Measurements from ENCODE around the gene COMMD3. TPM values are rescaled to one million over a fixed set of nuclear protein-coding genes. Genes with fewer than 3 reads are reported as not detected.

COMMD3 gene
- polyA plus RNA-seq, 1 donor from 2014 or later = 272 TPM

- H3F3A ChIP-seq (ENCODE audit: insufficient read depth, low read length, poor library complexity, severe bottlenecking) = peaks cover 4% of the 10 kb centered on the region
- H3K4me2 ChIP-seq (ENCODE audit: low read length) = no peak overlapping the region
- H3K9me2 ChIP-seq (ENCODE audit: insufficient read depth, low read length) = no peaks in the 10 kb centered on the region
- TF ChIP-seq, protein P1, sequence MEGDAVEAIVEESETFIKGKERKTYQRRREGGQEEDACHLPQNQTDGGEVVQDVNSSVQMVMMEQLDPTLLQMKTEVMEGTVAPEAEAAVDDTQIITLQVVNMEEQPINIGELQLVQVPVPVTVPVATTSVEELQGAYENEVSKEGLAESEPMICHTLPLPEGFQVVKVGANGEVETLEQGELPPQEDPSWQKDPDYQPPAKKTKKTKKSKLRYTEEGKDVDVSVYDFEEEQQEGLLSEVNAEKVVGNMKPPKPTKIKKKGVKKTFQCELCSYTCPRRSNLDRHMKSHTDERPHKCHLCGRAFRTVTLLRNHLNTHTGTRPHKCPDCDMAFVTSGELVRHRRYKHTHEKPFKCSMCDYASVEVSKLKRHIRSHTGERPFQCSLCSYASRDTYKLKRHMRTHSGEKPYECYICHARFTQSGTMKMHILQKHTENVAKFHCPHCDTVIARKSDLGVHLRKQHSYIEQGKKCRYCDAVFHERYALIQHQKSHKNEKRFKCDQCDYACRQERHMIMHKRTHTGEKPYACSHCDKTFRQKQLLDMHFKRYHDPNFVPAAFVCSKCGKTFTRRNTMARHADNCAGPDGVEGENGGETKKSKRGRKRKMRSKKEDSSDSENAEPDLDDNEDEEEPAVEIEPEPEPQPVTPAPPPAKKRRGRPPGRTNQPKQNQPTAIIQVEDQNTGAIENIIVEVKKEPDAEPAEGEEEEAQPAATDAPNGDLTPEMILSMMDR (IDR thresholded peaks at IDR 0.05; ENCODE audit: poor library complexity, severe bottlenecking) = no peak
- TF ChIP-seq, protein P2, sequence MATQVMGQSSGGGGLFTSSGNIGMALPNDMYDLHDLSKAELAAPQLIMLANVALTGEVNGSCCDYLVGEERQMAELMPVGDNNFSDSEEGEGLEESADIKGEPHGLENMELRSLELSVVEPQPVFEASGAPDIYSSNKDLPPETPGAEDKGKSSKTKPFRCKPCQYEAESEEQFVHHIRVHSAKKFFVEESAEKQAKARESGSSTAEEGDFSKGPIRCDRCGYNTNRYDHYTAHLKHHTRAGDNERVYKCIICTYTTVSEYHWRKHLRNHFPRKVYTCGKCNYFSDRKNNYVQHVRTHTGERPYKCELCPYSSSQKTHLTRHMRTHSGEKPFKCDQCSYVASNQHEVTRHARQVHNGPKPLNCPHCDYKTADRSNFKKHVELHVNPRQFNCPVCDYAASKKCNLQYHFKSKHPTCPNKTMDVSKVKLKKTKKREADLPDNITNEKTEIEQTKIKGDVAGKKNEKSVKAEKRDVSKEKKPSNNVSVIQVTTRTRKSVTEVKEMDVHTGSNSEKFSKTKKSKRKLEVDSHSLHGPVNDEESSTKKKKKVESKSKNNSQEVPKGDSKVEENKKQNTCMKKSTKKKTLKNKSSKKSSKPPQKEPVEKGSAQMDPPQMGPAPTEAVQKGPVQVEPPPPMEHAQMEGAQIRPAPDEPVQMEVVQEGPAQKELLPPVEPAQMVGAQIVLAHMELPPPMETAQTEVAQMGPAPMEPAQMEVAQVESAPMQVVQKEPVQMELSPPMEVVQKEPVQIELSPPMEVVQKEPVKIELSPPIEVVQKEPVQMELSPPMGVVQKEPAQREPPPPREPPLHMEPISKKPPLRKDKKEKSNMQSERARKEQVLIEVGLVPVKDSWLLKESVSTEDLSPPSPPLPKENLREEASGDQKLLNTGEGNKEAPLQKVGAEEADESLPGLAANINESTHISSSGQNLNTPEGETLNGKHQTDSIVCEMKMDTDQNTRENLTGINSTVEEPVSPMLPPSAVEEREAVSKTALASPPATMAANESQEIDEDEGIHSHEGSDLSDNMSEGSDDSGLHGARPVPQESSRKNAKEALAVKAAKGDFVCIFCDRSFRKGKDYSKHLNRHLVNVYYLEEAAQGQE (IDR thresholded peaks at IDR 0.05; ENCODE audit: borderline replicate concordance) = no peak
- no peak for TF ChIP-seq RAD21 (conservative IDR thresholded peaks at IDR 0.05)
- no peak overlapping the region for H2AFZ ChIP-seq (ENCODE audit: low read depth, low read length)
- no peaks in the 10 kb centered on the region for H3K36me3 ChIP-seq (ENCODE audit: insufficient read depth, low read length)
- no peaks in the 10 kb centered on the region for H4K20me1 ChIP-seq (ENCODE audit: insufficient read depth)
- no peaks in the 10 kb centered on the region for H3K79me2 ChIP-seq (replicated peaks; ENCODE audit: insufficient read depth, low read length)
- no peaks in the 10 kb centered on the region for H3K9me3 ChIP-seq (ENCODE audit: low read length)
- no peak overlapping the region for H3K9ac ChIP-seq (ENCODE audit: low read length)
- H3K27ac ChIP-seq (ENCODE audit: low read length) = no peak overlapping the region
- H3K27me3 ChIP-seq (ENCODE audit: insufficient read depth, low read depth, low read length) = peaks cover 16% of the 10 kb centered on the region
- H3K4me3 ChIP-seq (ENCODE audit: low read length) = no peak overlapping the region
Observed at GRCh38 chr10:22310928-22311327, 5.3 kb upstream of the COMMD3 start.

DNA sequence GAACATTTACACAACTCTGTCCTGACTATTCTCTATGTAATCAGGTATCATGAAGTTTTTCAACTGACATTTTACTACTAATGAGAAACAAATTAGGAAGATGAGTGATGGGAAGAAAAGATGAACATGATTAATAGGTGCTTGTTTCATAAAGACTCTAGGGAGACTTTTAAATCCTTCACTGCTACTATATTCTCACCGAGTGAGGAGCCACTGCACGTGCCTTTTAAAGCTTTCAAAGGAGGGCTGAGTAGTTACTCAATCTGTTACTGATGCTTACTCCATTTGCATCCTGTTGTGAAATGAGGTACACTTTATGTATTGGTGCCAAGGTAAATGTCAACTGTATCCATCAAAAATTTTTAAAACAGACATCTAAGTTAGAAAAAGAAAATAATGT lies 1.3 kb upstream of the COMMD3 start:
- H3K4me3 ChIP-seq (ENCODE audit: low read length) = peak overlapping the region; percentile 83
- H3K9me3 ChIP-seq (ENCODE audit: low read length) = no peaks in the 10 kb centered on the region
- H3K9ac ChIP-seq (ENCODE audit: low read length) = peak overlapping the region; percentile 91
- H4K20me1 ChIP-seq (ENCODE audit: insufficient read depth) = no peaks in the 10 kb centered on the region
- no peaks in the 10 kb centered on the region for H3K36me3 ChIP-seq (ENCODE audit: insufficient read depth, low read length)
- H3K79me2 ChIP-seq (replicated peaks; ENCODE audit: insufficient read depth, low read length) = peaks cover 29% of the 10 kb centered on the region
- H2AFZ ChIP-seq (ENCODE audit: low read depth, low read length) = no peak overlapping the region
- H3K27ac ChIP-seq (ENCODE audit: low read length) = no peak overlapping the region
- peaks cover 9% of the 10 kb centered on the region for H3F3A ChIP-seq (ENCODE audit: insufficient read depth, low read length, poor library complexity, severe bottlenecking)
- H3K9me2 ChIP-seq (ENCODE audit: insufficient read depth, low read length) = no peaks in the 10 kb centered on the region
- TF ChIP-seq TAF1 (IDR thresholded peaks at IDR 0.05; ENCODE audit: low read depth) (no peak), EZH2 (IDR thresholded peaks at IDR 0.05; ENCODE audit: borderline replicate concordance, insufficient read depth, low read length, poor library complexity, severe bottlenecking) (no peak), RAD21 (conservative IDR thresholded peaks at IDR 0.05) (no peak), MXI1 (conservative IDR thresholded peaks at IDR 0.05; ENCODE audit: poor library complexity, severe bottlenecking) (no peak), EP300 (conservative IDR thresholded peaks at IDR 0.05; ENCODE audit: poor library complexity, severe bottlenecking) (no peak), POLR2AphosphoS5 (IDR thresholded peaks at IDR 0.05) (no peak), SMC3 (conservative IDR thresholded peaks at IDR 0.05; ENCODE audit: poor library complexity) (no peak)
- TF ChIP-seq, protein P2 (IDR thresholded peaks at IDR 0.05; ENCODE audit: borderline replicate concordance) = no peak
- TF ChIP-seq, protein P1 (IDR thresholded peaks at IDR 0.05; ENCODE audit: poor library complexity, severe bottlenecking) = no peak
- H3K4me2 ChIP-seq (ENCODE audit: low read length) = no peak overlapping the region
- peaks cover 39% of the 10 kb centered on the region for H3K27me3 ChIP-seq (ENCODE audit: insufficient read depth, low read depth, low read length)

All from neural cell (in vitro differentiated cells).